Vagina (tissue), 2 donors: ENCODE data around the gene SLC23A1.

Source experiments
- CTCF ChIP-seq, 3 experiments: fragments of 450-650 bp in 2 of 3; fragments of 200-600 bp in 1 of 3; sonication (generic) in 1 of 3; IDR thresholded peaks; one replicate each; pipeline ENCODE4 v1.5.1; 2017 to 2019; ENCODE audit warnings: antibody characterized with exemption in 3 of 3, mild to moderate bottlenecking in 2 of 3, moderate library complexity in 2 of 3
- POLR2A ChIP-seq, 2 donors: fragments of 450-650 bp; IDR thresholded peaks; one replicate each; pipeline ENCODE4 v1.6.1; 2017; ENCODE audit warnings: antibody characterized with exemption in 2 of 2, mild to moderate bottlenecking in 2 of 2, moderate library complexity in 2 of 2
- POLR2AphosphoS5 ChIP-seq, 2 donors: sonication (generic); formaldehyde crosslinking; IDR thresholded peaks; one replicate each; pipeline ENCODE4 v1.9.0; 2017; ENCODE audit warnings: antibody characterized with exemption in 2 of 2, mild to moderate bottlenecking in 2 of 2, low read depth in 1 of 2; ENCODE audit not compliant: insufficient read depth in 1 of 2

- TF ChIP-seq CTCF (IDR thresholded peaks at IDR 0.05), result no peak
- no peak for TF ChIP-seq POLR2A (IDR thresholded peaks at IDR 0.05)
- no peak for TF ChIP-seq POLR2AphosphoS5 (IDR thresholded peaks at IDR 0.05; ENCODE audit: insufficient read depth in 1 of 2, low read depth in 1 of 2)
These were observed 23.9 kb upstream of the SLC23A1 start for GRCh38 chr5:139406963-139407362.
